Activated T-cell treated with anti-CD3 and anti-CD28 coated beads, Interleukin-2, amount 50 U/mL, for 48 hours (primary cell): ENCODE measurements around the gene NANP.
"Not testable (repeated sequence)": the region's sequence is repeated elsewhere in the genome, so short reads cannot be mapped to it uniquely, and the experiment has no call there.

ENCODE experiments used
- DNase-seq, 2 experiments: peaks; one replicate each; pipeline ENCODE4 v3.0.0-alpha.2; 2020

The NANP gene

GRCh38 chr20:25623736-25624499 lies at the start of gene NANP:
Gene NANP (minus strand): TSS chr20:25624014. CDS start chr20:25623948, 66 bp downstream.
- peak; percentile 93 to 94 for DNase-seq

- no peak for DNase-seq
Observed at GRCh38 chr20:25672659-25673235, 48.9 kb upstream of the NANP start.

GRCh38 chr20:25669826-25670422 lies 46.1 kb upstream of the NANP start:
- no peak for DNase-seq

- DNase-seq: no peak
Observed at GRCh38 chr20:25668446-25668845, 44.6 kb upstream of the NANP start.

- DNase-seq: no peak
Observed at GRCh38 chr20:25659999-25660398, 36.2 kb upstream of the NANP start.

GRCh38 chr20:25654487-25654886 lies 30.7 kb upstream of the NANP start:
- no peak for DNase-seq

GRCh38 chr20:25652866-25653265 lies 29.1 kb upstream of the NANP start:
- not testable (repeated sequence) for DNase-seq

- no peak for DNase-seq
Observed at GRCh38 chr20:25644814-25645213, 21.0 kb upstream of the NANP start.

GRCh38 chr20:25643716-25644115 lies 19.9 kb upstream of the NANP start:
- no peak for DNase-seq

GRCh38 chr20:25637247-25637646 lies 13.4 kb upstream of the NANP start:
- DNase-seq: no peak

GRCh38 chr20:25632940-25633790 lies 9.4 kb upstream of the NANP start:
- DNase-seq: no peak

GRCh38 chr20:25630615-25631014 lies 6.8 kb upstream of the NANP start:
- DNase-seq: not testable (repeated sequence)

- no peak for DNase-seq
Observed at GRCh38 chr20:25629816-25630499, 6.1 kb upstream of the NANP start.

GRCh38 chr20:25626779-25627178 lies 3.0 kb upstream of the NANP start:
- DNase-seq: no peak

GRCh38 chr20:25624500-25624939 lies 706 bp upstream of the NANP start:
- DNase-seq: no peak

- DNase-seq: peak; percentile 53 to 61
Observed at GRCh38 chr20:25623225-25623735, 534 bp downstream of the NANP start.

- no peak for DNase-seq
Observed at GRCh38 chr20:25622450-25623224, 1.2 kb downstream of the NANP start.

- no peak for DNase-seq
Observed at GRCh38 chr20:25622049-25622448, 1.8 kb downstream of the NANP start.

GRCh38 chr20:25619514-25619913 lies 4.3 kb downstream of the NANP start:
- no peak for DNase-seq

- DNase-seq: no peak
Observed at GRCh38 chr20:25608774-25609173, 15.0 kb downstream of the NANP start.

GRCh38 chr20:25606094-25606695 lies 17.6 kb downstream of the NANP start:
- DNase-seq: no peak
